CD14-positive monocyte (primary cell): Measurements from ENCODE around the gene C1QL1. TPM values are rescaled to one million over a fixed set of nuclear protein-coding genes. Genes with fewer than 3 reads are reported as not detected.

Experiments
- DNase-seq, 3 donors: peaks; one replicate each; pipeline ENCODE4 v3.0.0-alpha.2; 2011 to 2022
- H2AFZ ChIP-seq: 2 replicates; pipeline ENCODE4 v1.6.0; 2012; ENCODE audit warnings: mild to moderate bottlenecking, low read depth, low read length, inconsistent platforms; ENCODE audit not compliant: insufficient read depth, poor library complexity, severe bottlenecking
- H3K27ac ChIP-seq, 2 donors: 1 replicate in 1 of 2; 2 replicates in 1 of 2; pipeline ENCODE4 v1.5.1; 2012 to 2013; ENCODE audit warnings: low read length in 2 of 2, control low read depth in 1 of 2, inconsistent platforms in 1 of 2, low read depth in 1 of 2, mild to moderate bottlenecking in 1 of 2
- H3K27me3 ChIP-seq, 2 donors: one replicate each; pipeline versions ENCODE4 v1.6.0 to v1.6.1; 2011 to 2013; ENCODE audit warnings: low read length in 2 of 2; ENCODE audit not compliant: control insufficient read depth in 2 of 2, insufficient read depth in 2 of 2
- H3K36me3 ChIP-seq, 2 donors: replicated peaks in 1 of 2; 1 replicate in 1 of 2; 2 replicates in 1 of 2; pipeline versions ENCODE4 v1.5.1 to v1.6.1; 2012 to 2013; ENCODE audit warnings: low read length in 2 of 2, control low read depth in 1 of 2, inconsistent platforms in 1 of 2, mild to moderate bottlenecking in 1 of 2; ENCODE audit not compliant: insufficient read depth in 2 of 2, control insufficient read depth in 1 of 2
- H3K4me1 ChIP-seq, 2 donors: 1 replicate in 1 of 2; 2 replicates in 1 of 2; pipeline versions ENCODE4 v1.5.1 to v1.6.1; 2012 to 2013; ENCODE audit warnings: low read length in 2 of 2, control low read depth in 1 of 2, inconsistent platforms in 1 of 2, mild to moderate bottlenecking in 1 of 2, moderate library complexity in 1 of 2; ENCODE audit not compliant: insufficient read depth in 2 of 2, control insufficient read depth in 1 of 2
- H3K4me2 ChIP-seq: replicated peaks from 2 replicates; pipeline ENCODE3; 2012; ENCODE audit warnings: low read length, moderate library complexity, mild to moderate bottlenecking; ENCODE audit not compliant: poor library complexity, severe bottlenecking; ENCODE audit errors: extremely low read depth
- H3K4me3 ChIP-seq, 3 experiments: fragments of 200-600 bp in 1 of 3; sonication (generic) in 1 of 3; replicated peaks in 1 of 3; 1 replicate in 2 of 3; 2 replicates in 1 of 3; pipeline ENCODE4 v1.5.1; 2011 to 2013; ENCODE audit warnings: low read length in 3 of 3, mild to moderate bottlenecking in 3 of 3, control low read depth in 2 of 3, low read depth in 2 of 3, inconsistent platforms in 1 of 3, moderate library complexity in 1 of 3
- H3K79me2 ChIP-seq: 2 replicates; pipeline ENCODE4 v1.6.0; 2012; ENCODE audit warnings: mild to moderate bottlenecking, control low read depth, inconsistent platforms, low read length, moderate library complexity; ENCODE audit not compliant: insufficient read depth
- H3K9ac ChIP-seq: 2 replicates; pipeline ENCODE4 v1.6.0; 2017; ENCODE audit warnings: low read length, mild to moderate bottlenecking; ENCODE audit not compliant: insufficient read depth, poor library complexity, severe bottlenecking
- H3K9me3 ChIP-seq, 2 donors: replicated peaks in 1 of 2; 1 replicate in 1 of 2; 2 replicates in 1 of 2; pipeline versions ENCODE4 v1.5.1 to v1.6.1; 2012 to 2013; ENCODE audit warnings: low read length in 2 of 2, control low read depth in 1 of 2; ENCODE audit not compliant: control insufficient read depth in 1 of 2, insufficient read depth in 1 of 2
- H4K20me1 ChIP-seq: 2 replicates; pipeline ENCODE4 v1.6.0; 2012; ENCODE audit warnings: mild to moderate bottlenecking, low read length, control low read depth, moderate library complexity; ENCODE audit not compliant: insufficient read depth
- H3K27ac Mint-ChIP-seq, 7 donors: one replicate each; pipeline ENCODE4 v1.8.0; 2020; ENCODE audit warnings: mild to moderate bottlenecking in 7 of 7, mixed read lengths in 7 of 7, moderate library complexity in 6 of 7, inconsistent platforms in 2 of 7
- H3K27me3 Mint-ChIP-seq, 3 donors: one replicate each; pipeline ENCODE4 v1.8.0; 2021 to 2022; ENCODE audit warnings: low read depth in 3 of 3, mild to moderate bottlenecking in 3 of 3, mixed read lengths in 3 of 3, moderate library complexity in 3 of 3, inconsistent platforms in 1 of 3
- H3K36me3 Mint-ChIP-seq, 2 donors: one replicate each; pipeline ENCODE4 v1.8.0; 2020; ENCODE audit warnings: mixed read lengths in 2 of 2, inconsistent platforms in 1 of 2, mild to moderate bottlenecking in 1 of 2
- H3K4me1 Mint-ChIP-seq: one replicate; pipeline ENCODE4 v1.8.0; 2020; ENCODE audit warnings: mild to moderate bottlenecking, mixed read lengths
- H3K4me3 Mint-ChIP-seq, 2 donors: one replicate each; pipeline ENCODE4 v1.8.0; 2020; ENCODE audit warnings: mild to moderate bottlenecking in 2 of 2, mixed read lengths in 2 of 2, moderate library complexity in 1 of 2
- H3K9me3 Mint-ChIP-seq, 7 donors: one replicate each; pipeline ENCODE4 v1.8.0; 2020 to 2022; ENCODE audit warnings: mixed read lengths in 7 of 7, mild to moderate bottlenecking in 6 of 7, moderate library complexity in 6 of 7, inconsistent platforms in 2 of 7
- WGBS: methylation state at CpG from one replicate; pipeline ENCODE4 v1.1.5; 2013; ENCODE audit warnings: missing lambda C conversion rate; ENCODE audit not compliant: insufficient coverage; 5-methylcytosine and 5-hydroxymethylcytosine counted together
- intact Hi-C, 2 donors: fragments of 100-400 bp; cut with micrococcal nuclease; formaldehyde crosslinking; loops; one replicate each; pipeline versions ENCODE4 v1.15.0 to v1.15.1; 2023
- polyA plus RNA-seq, 3 donors: library from polyadenylated mRNA; depleted of rRNA in 1 of 3; unstranded in 2 of 3; stranded (reverse) in 1 of 3; fragments of 300-500 nt in 2 of 3; fragments of >200 nt in 1 of 3; fragmentation: Illumina TruSeq in 2 of 3; gene quantifications; 1 replicate in 2 of 3; 2 replicates in 1 of 3; pipeline ENCODE4 v1.2.3, GENCODE V29; 2012 to 2021
- TF ChIP-seq, protein P1 (sequence below): fragments of 200-600 bp; IDR thresholded peaks from one replicate; pipeline ENCODE4 v1.8.0; 2022; ENCODE audit warnings: antibody characterized with exemption, mild to moderate bottlenecking

C1QL1 gene
- polyA plus RNA-seq, 3 donors, result not detected

GRCh38 chr17:44992242-44992939, 24.3 kb upstream of the C1QL1 start:
- Mint-ChIP-seq H3K9me3 (peaks cover 0 to 9% (median 0%) of the 10 kb centered on the region in 7 donors), H3K36me3 (no peaks in the 10 kb centered on the region), H3K27me3 (peaks cover 34 to 58% (median 44%) of the 10 kb centered on the region in 3 donors), H3K4me1 (peaks cover 6% of the 10 kb centered on the region), H3K27ac (no peak overlapping the region), H3K4me3 (no peak overlapping the region)
- TF ChIP-seq, protein P1, sequence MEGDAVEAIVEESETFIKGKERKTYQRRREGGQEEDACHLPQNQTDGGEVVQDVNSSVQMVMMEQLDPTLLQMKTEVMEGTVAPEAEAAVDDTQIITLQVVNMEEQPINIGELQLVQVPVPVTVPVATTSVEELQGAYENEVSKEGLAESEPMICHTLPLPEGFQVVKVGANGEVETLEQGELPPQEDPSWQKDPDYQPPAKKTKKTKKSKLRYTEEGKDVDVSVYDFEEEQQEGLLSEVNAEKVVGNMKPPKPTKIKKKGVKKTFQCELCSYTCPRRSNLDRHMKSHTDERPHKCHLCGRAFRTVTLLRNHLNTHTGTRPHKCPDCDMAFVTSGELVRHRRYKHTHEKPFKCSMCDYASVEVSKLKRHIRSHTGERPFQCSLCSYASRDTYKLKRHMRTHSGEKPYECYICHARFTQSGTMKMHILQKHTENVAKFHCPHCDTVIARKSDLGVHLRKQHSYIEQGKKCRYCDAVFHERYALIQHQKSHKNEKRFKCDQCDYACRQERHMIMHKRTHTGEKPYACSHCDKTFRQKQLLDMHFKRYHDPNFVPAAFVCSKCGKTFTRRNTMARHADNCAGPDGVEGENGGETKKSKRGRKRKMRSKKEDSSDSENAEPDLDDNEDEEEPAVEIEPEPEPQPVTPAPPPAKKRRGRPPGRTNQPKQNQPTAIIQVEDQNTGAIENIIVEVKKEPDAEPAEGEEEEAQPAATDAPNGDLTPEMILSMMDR, result no peak
- Histone ChIP-seq H3K27me3 (peaks cover 10 to 32% of the 10 kb centered on the region in 2 donors), H4K20me1 (no peaks in the 10 kb centered on the region), H2AFZ (no peak overlapping the region), H3K4me3 (no peak overlapping the region), H3K9ac (no peak overlapping the region), H3K9me3 (peaks cover 0 to 5% of the 10 kb centered on the region in 2 donors), H3K4me1 (no peaks in the 10 kb centered on the region), H3K36me3 (no peaks in the 10 kb centered on the region), H3K79me2 (no peaks in the 10 kb centered on the region), H3K27ac (no peak overlapping the region), H3K4me2 (no peak overlapping the region)
- 95% methylated on average over 4 of the region's 5 CpGs for WGBS
- intact Hi-C loops, result no loop called here
- no peak for DNase-seq

DNA sequence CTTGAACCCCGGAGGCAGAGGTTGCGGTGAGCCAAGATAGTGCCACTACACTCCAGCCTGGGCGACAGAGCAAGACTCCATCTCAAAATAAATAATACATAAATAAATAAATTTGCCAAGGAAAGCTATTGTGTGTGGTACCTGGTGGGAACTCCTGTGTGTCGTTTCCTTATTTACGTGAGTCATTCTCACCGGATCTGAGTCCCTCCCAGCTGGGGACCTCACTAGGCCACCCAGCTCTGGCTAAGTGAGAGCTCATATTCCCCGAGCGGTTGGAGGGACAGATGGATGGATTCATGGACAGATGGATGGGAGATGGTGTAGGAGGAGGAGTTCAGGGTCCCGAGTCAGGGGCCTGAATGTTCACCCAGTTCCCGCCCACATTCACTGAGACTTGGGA, 22.9 kb upstream of the C1QL1 start:
- H3K4me3 Mint-ChIP-seq, result no peak overlapping the region
- TF ChIP-seq, protein P1, result no peak
- no peak overlapping the region for H3K27ac Mint-ChIP-seq

More for the DNA sequence above, 22.9 kb upstream of the C1QL1 start:
- H3K4me1 ChIP-seq, result no peaks in the 10 kb centered on the region
- intact Hi-C loops, result no loop called here
- H3K4me2 ChIP-seq, result no peak overlapping the region
- 78% methylated on average over 3 of the region's 10 CpGs for WGBS
- H3K27ac ChIP-seq, result no peak overlapping the region
- H3K9me3 ChIP-seq, result peaks cover 0 to 5% of the 10 kb centered on the region in 2 donors
- peaks cover 21 to 46% of the 10 kb centered on the region in 2 donors for H3K27me3 ChIP-seq
- H2AFZ ChIP-seq, result no peak overlapping the region
- peaks cover 47 to 65% (median 58%) of the 10 kb centered on the region in 3 donors for H3K27me3 Mint-ChIP-seq
- H3K79me2 ChIP-seq, result no peaks in the 10 kb centered on the region
- H3K36me3 ChIP-seq, result no peaks in the 10 kb centered on the region
- peaks cover 0 to 8% (median 1%) of the 10 kb centered on the region in 7 donors for H3K9me3 Mint-ChIP-seq
- no peak overlapping the region for H3K9ac ChIP-seq
- no peaks in the 10 kb centered on the region for H3K36me3 Mint-ChIP-seq
- no peak overlapping the region for H3K4me3 ChIP-seq
- peaks cover 6% of the 10 kb centered on the region for H3K4me1 Mint-ChIP-seq
- no peaks in the 10 kb centered on the region for H4K20me1 ChIP-seq
- DNase-seq, result no peak
